Activated CD4-positive, CD25-positive, alpha-beta regulatory T cell treated with anti-CD3 and anti-CD28 coated beads, Interleukin-2, amount 50 U/mL, for 72 hours (primary cell): ENCODE data around the gene TM4SF20.
"Not testable (repeated sequence)": the region's sequence is repeated elsewhere in the genome, so short reads cannot be mapped to it uniquely, and the experiment has no call there.

Experiments used
- DNase-seq: peaks from one replicate; pipeline ENCODE4 v3.0.0; 2021

The TM4SF20 gene

GRCh38 chr2:227398684-227399670 lies 19.9 kb upstream of the TM4SF20 start:
- no peak for DNase-seq

- DNase-seq = no peak
These were observed 18.5 kb upstream of the TM4SF20 start for GRCh38 chr2:227397562-227397961.

- no peak for DNase-seq
These were observed 16.4 kb upstream of the TM4SF20 start for GRCh38 chr2:227395556-227395955.

- DNase-seq = no peak
These were observed 15.3 kb upstream of the TM4SF20 start for GRCh38 chr2:227394401-227394800.

- no peak for DNase-seq
These were observed 11.6 kb upstream of the TM4SF20 start for GRCh38 chr2:227390468-227391256.

- DNase-seq = no peak
These were observed 10.6 kb upstream of the TM4SF20 start for GRCh38 chr2:227389661-227390060.

GRCh38 chr2:227389231-227389630 lies 10.1 kb upstream of the TM4SF20 start:
- no peak for DNase-seq

- DNase-seq = no peak
These were observed 9.5 kb upstream of the TM4SF20 start for GRCh38 chr2:227388537-227389011.

- not testable (repeated sequence) for DNase-seq
These were observed 8.5 kb upstream of the TM4SF20 start, which contains the start of gene SCYGR1 for GRCh38 chr2:227387583-227387982. SCYGR1 (minus strand) TSS chr2:227387949; CDS start chr2:227387949, 0 bp downstream.

GRCh38 chr2:227386630-227387029 lies 7.5 kb upstream of the TM4SF20 start:
- DNase-seq = no peak

GRCh38 chr2:227383686-227384085 lies 4.6 kb upstream of the TM4SF20 start:
- DNase-seq = no peak

- DNase-seq = not testable (repeated sequence)
These were observed 3.2 kb upstream of the TM4SF20 start for GRCh38 chr2:227382241-227382835.

GRCh38 chr2:227378371-227378782 lies 729 bp downstream of the TM4SF20 start:
- no peak for DNase-seq

GRCh38 chr2:227377467-227378351 lies 1.4 kb downstream of the TM4SF20 start:
- no peak for DNase-seq

- DNase-seq = no peak
These were observed 2.3 kb downstream of the TM4SF20 start for GRCh38 chr2:227376656-227377396.

GRCh38 chr2:227374158-227374557 lies 4.9 kb downstream of the TM4SF20 start:
- no peak for DNase-seq

GRCh38 chr2:227373389-227373788 lies 5.7 kb downstream of the TM4SF20 start:
- no peak for DNase-seq

GRCh38 chr2:227370791-227371312 lies 8.3 kb downstream of the TM4SF20 start:
- no peak for DNase-seq

- DNase-seq = no peak
These were observed 9.0 kb downstream of the TM4SF20 start for GRCh38 chr2:227370092-227370491.

GRCh38 chr2:227368574-227368973 lies 10.5 kb downstream of the TM4SF20 start:
- no peak for DNase-seq

- DNase-seq = no peak
These were observed 11.7 kb downstream of the TM4SF20 start for GRCh38 chr2:227367427-227367795.
